ENCODE data around the gene RPP14.

DNA sequence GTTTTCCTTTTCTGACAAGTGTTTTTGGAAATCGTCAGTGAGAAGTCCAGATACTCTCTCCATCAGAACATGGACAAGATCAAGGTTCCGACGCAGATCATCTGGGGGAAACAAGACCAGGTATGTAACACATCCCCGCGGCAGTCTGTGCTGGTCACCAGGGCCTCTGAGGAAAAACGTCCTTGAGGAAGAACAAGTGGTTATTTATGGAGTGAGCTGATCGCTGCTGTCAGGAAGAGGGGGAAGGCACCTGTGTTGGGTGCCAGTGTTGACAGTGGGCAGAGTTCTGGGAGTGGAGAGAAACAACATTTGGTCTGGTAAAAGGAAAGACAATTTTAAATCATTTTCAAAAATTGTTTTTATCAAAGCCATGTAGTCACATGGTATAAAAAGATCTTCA lies 20.7 kb upstream of the RPP14 start:
- TF ChIP-seq, protein P1, sequence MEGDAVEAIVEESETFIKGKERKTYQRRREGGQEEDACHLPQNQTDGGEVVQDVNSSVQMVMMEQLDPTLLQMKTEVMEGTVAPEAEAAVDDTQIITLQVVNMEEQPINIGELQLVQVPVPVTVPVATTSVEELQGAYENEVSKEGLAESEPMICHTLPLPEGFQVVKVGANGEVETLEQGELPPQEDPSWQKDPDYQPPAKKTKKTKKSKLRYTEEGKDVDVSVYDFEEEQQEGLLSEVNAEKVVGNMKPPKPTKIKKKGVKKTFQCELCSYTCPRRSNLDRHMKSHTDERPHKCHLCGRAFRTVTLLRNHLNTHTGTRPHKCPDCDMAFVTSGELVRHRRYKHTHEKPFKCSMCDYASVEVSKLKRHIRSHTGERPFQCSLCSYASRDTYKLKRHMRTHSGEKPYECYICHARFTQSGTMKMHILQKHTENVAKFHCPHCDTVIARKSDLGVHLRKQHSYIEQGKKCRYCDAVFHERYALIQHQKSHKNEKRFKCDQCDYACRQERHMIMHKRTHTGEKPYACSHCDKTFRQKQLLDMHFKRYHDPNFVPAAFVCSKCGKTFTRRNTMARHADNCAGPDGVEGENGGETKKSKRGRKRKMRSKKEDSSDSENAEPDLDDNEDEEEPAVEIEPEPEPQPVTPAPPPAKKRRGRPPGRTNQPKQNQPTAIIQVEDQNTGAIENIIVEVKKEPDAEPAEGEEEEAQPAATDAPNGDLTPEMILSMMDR (IDR thresholded peaks at IDR 0.05; ENCODE audit: low read length) = no peak
- TF ChIP-seq EZH2phosphoT487 (IDR thresholded peaks at IDR 0.05; ENCODE audit: low read length) = no peak
- no peak for TF ChIP-seq EZH2 (optimal IDR thresholded peaks at IDR 0.05; ENCODE audit: low read depth, low read length)
